ENCODE results near the gene SNX14. TPM values are rescaled to one million over a fixed set of nuclear protein-coding genes. Genes with fewer than 3 reads are reported as not detected.
"Not testable (repeated sequence)": the region's sequence is repeated elsewhere in the genome, so short reads cannot be mapped to it uniquely, and the experiment has no call there.

Gene SNX14
- total RNA-seq, 2 donors from 2014 or later, result 50.6 to 61.7 TPM

- Mint-ChIP-seq H3K27me3 (ENCODE audit: low read depth) (no peaks in the 10 kb centered on the region), H3K4me3 (no peak overlapping the region), H3K4me1 (ENCODE audit: low read depth) (peaks cover 31% of the 10 kb centered on the region), H3K27ac (no peak overlapping the region), H3K9me3 (peaks cover 9 to 18% of the 10 kb centered on the region in 2 donors), H3K36me3 (ENCODE audit: insufficient read depth in 2 of 2) (peaks cover 25 to 35% of the 10 kb centered on the region in 2 donors)
- peak in 1 of 2 donors; percentile 33 for ATAC-seq (replicated peaks in 1 of 2)
- DNase-seq, result no peak
These were observed 13.4 kb downstream of the SNX14 start for GRCh38 chr6:85580118-85580877.

DNA sequence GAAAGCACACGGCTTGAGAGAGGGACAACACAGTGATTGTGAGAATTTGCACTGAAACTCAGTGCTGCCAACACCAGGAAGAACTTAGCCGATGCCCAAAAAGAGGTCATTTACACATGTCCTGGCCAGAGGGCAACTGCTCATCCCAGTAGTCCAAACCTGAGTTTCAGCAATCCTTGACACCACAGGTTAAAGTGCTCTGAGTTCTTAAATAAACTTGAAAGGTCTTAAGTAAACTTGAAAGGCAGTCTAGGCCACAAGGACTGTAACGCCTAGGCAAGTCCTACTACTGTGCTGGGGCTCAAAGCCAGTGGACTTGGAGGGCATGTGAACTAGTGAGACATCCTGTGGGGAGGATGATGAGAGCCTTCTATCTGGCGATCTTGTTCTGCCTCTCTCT is 14.1 kb downstream of the SNX14 start:
- peak in 1 of 2 donors; percentile 25 for ATAC-seq (replicated peaks in 1 of 2)
- peaks cover 27% of the 10 kb centered on the region for H3K4me1 Mint-ChIP-seq (ENCODE audit: low read depth)
- no peak overlapping the region for H3K4me3 Mint-ChIP-seq
- no peaks in the 10 kb centered on the region for H3K27me3 Mint-ChIP-seq (ENCODE audit: low read depth)
- no peak overlapping the region for H3K27ac Mint-ChIP-seq
- DNase-seq, result no peak
- peaks cover 9 to 16% of the 10 kb centered on the region in 2 donors for H3K9me3 Mint-ChIP-seq
- H3K36me3 Mint-ChIP-seq (ENCODE audit: insufficient read depth in 2 of 2), result peaks cover 23 to 35% of the 10 kb centered on the region in 2 donors

DNA sequence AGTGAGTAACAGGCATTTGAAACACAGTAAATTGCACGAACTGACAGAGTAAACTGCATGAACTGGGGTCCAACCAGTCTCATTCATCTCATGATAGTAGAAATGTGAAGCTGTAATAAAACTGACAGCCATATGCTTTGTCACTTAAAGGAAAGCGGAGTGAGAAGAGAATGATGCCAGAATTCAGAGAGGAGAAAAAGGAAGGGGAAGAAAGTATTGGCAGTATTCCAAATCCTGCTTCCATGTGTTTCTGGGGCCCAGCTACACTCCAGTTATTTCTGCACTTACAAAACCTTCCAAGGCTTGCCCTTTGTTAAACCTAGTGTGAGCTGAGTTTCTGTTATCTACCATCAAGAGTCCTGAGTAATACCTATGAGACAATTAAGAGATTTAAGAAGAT is 17.2 kb downstream of the SNX14 start:
- H3K27me3 Mint-ChIP-seq (ENCODE audit: low read depth), result no peaks in the 10 kb centered on the region
- peaks cover 2 to 7% of the 10 kb centered on the region in 2 donors for H3K36me3 Mint-ChIP-seq (ENCODE audit: insufficient read depth in 2 of 2)
- peaks cover 18% of the 10 kb centered on the region for H3K4me1 Mint-ChIP-seq (ENCODE audit: low read depth)
- ATAC-seq (replicated peaks in 1 of 2) (no peak), DNase-seq (no peak)
- H3K27ac Mint-ChIP-seq, result no peak overlapping the region
- H3K9me3 Mint-ChIP-seq, result peaks cover 0 to under 1% of the 10 kb centered on the region in 2 donors
- no peak overlapping the region for H3K4me3 Mint-ChIP-seq

DNA sequence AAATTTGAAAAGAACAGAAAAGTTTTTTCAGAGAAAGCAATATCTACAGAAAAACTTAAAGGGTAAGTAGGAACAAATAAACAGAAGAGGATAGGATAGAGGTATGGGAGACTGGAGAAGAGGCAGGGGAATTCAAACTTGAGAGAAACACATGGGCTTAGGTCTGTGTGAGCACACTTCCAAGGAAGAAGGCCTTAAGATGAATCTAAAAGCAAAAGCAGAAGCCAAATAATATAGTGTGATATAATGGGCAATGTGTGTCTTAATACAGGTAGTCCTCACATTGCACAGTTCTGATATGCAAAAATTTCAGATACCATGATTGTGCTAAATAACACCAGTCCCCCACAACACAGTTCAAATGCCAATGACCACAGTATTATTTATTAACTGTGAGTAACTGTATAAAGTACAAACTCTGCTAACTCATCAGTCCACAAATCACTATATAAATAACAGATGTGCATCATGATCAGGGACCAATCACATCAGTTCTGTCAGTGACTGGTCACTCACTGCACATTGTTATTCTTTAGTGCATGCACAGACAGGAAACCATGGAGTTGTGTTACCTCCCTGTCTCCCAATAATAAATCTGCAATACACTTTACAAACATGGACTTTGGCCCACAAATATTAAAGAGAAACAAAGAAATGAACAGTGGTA is 18.6 kb downstream of the SNX14 start:
- no peaks in the 10 kb centered on the region for H3K9me3 Mint-ChIP-seq
- H3K4me1 Mint-ChIP-seq (ENCODE audit: low read depth), result peaks cover 4% of the 10 kb centered on the region
- H3K27ac Mint-ChIP-seq, result no peak overlapping the region
- ATAC-seq (replicated peaks in 1 of 2), result no peak
- H3K36me3 Mint-ChIP-seq (ENCODE audit: insufficient read depth in 2 of 2), result peaks cover 0 to 11% of the 10 kb centered on the region in 2 donors
- DNase-seq, result no peak
- no peak overlapping the region for H3K4me3 Mint-ChIP-seq
- no peaks in the 10 kb centered on the region for H3K27me3 Mint-ChIP-seq (ENCODE audit: low read depth)

- Mint-ChIP-seq H3K36me3 (ENCODE audit: insufficient read depth in 2 of 2) (peaks cover 2 to 15% of the 10 kb centered on the region in 2 donors), H3K4me1 (ENCODE audit: low read depth) (peaks cover 11% of the 10 kb centered on the region), H3K4me3 (no peak overlapping the region), H3K27me3 (ENCODE audit: low read depth) (no peaks in the 10 kb centered on the region), H3K27ac (no peak overlapping the region), H3K9me3 (no peaks in the 10 kb centered on the region)
- ATAC-seq (replicated peaks in 1 of 2), result no peak
- DNase-seq, result no peak
These were observed 24.3 kb downstream of the SNX14 start for GRCh38 chr6:85569323-85569722.

DNA sequence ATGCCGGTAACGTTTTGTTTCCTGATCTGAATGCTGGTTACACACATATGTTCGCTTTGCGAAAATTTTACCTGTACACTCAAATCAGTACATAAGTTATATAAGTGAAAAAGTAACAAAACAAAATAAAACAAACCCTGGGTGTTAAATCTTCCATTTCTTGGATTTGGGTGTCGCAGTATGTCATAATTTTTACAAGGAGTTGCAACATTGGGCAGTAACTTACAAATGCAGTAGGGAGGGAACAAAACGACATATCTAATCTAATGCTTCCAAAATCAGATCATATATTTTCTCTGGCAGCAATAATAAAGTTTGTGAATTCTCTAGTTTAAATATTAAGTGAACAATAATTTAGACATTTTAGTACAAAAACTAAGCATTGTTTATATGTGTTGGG is 25.2 kb downstream of the SNX14 start:
- Mint-ChIP-seq H3K27me3 (ENCODE audit: low read depth) (no peaks in the 10 kb centered on the region), H3K9me3 (no peaks in the 10 kb centered on the region), H3K27ac (no peak overlapping the region), H3K4me3 (no peak overlapping the region), H3K36me3 (ENCODE audit: insufficient read depth in 2 of 2) (peaks cover 3 to 21% of the 10 kb centered on the region in 2 donors), H3K4me1 (ENCODE audit: low read depth) (peaks cover 11% of the 10 kb centered on the region)
- ATAC-seq (replicated peaks in 1 of 2) (no peak), DNase-seq (no peak)

- H3K27me3 Mint-ChIP-seq (ENCODE audit: low read depth), result no peaks in the 10 kb centered on the region
- ATAC-seq (replicated peaks in 1 of 2) (no peak), DNase-seq (no peak)
- H3K9me3 Mint-ChIP-seq, result no peaks in the 10 kb centered on the region
- no peak overlapping the region for H3K27ac Mint-ChIP-seq
- H3K4me1 Mint-ChIP-seq (ENCODE audit: low read depth), result peaks cover 11% of the 10 kb centered on the region
- H3K36me3 Mint-ChIP-seq (ENCODE audit: insufficient read depth in 2 of 2), result peaks cover 3 to 13% of the 10 kb centered on the region in 2 donors
- no peak overlapping the region for H3K4me3 Mint-ChIP-seq
These were observed 27.9 kb downstream of the SNX14 start for GRCh38 chr6:85565736-85566135.

- H3K4me3 Mint-ChIP-seq; H3K9me3 Mint-ChIP-seq; DNase-seq; H3K27ac Mint-ChIP-seq; H3K27me3 Mint-ChIP-seq (ENCODE audit: low read depth); H3K4me1 Mint-ChIP-seq (ENCODE audit: low read depth); ATAC-seq (replicated peaks in 1 of 2): not testable (repeated sequence)
- peaks cover 5 to 13% of the 10 kb centered on the region in 2 donors for H3K36me3 Mint-ChIP-seq (ENCODE audit: insufficient read depth in 2 of 2)
These were observed 29.4 kb downstream of the SNX14 start for GRCh38 chr6:85564223-85564622.

DNA sequence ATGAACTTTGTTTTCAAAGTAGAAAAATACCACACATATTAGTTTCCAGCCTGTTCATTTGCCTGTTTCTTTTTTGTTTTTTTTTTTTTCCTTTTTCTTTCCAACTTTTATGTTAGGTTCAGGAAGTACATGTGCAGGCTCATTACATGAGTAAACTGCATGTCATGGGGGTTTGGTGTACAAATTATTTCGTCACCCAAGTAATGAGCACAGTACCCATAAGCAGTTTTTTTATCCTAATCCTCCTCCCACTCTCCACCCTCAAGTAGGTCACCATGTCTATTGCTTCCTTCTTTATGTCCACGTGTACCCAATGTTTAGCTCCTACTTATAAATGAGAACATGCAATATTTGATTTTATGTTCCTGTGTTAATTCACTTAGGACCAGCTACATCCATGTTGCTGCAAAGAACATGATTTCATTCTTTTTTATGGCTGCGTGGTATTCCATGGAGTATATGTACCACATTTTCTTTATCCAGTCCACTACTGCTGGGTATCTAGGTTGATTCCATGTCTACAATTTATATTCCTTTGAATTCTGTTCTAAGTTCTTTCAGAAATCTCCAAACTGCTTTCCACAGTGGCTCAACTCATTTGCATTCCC is 31.8 kb downstream of the SNX14 start:
- no peaks in the 10 kb centered on the region for H3K27me3 Mint-ChIP-seq (ENCODE audit: low read depth)
- DNase-seq (no peak), ATAC-seq (replicated peaks in 1 of 2) (no peak)
- no peaks in the 10 kb centered on the region for H3K4me1 Mint-ChIP-seq (ENCODE audit: low read depth)
- peaks cover 4 to 11% of the 10 kb centered on the region in 2 donors for H3K36me3 Mint-ChIP-seq (ENCODE audit: insufficient read depth in 2 of 2)
- H3K27ac Mint-ChIP-seq, result no peak overlapping the region
- no peaks in the 10 kb centered on the region for H3K9me3 Mint-ChIP-seq
- no peak overlapping the region for H3K4me3 Mint-ChIP-seq

DNA sequence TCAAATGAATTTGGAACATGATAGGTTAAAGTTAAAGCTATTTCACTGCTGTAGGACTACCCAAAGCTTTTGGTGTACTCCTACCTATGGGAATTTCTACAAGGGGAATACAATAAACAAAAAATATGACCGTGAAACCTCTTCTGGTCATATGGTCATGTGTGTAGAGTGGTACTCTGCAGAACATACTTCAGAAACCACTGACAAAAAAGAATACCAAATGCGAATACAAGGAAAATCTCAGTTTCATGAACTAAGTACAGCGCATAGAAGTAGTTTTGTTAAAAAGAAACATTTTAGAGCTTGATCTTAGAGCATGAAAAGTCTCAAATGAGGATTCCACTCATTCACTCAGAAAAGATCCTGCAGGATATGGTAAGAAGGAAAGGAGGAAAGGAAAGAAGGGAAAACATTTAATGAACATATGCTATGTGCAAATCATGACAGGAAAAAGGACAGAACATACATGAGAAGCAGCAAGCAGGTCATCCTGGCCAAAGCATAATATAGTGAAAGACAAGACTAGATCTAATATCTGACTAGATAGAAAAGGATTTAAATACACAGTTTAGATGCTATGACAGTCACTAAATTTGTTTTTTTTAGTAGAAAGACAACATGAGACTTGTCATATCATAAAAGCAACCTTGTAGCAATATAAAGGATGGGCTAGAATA is 36.5 kb downstream of the SNX14 start:
- Mint-ChIP-seq H3K4me3 (no peak overlapping the region), H3K4me1 (ENCODE audit: low read depth) (no peaks in the 10 kb centered on the region), H3K27ac (no peak overlapping the region), H3K27me3 (ENCODE audit: low read depth) (no peaks in the 10 kb centered on the region), H3K9me3 (no peaks in the 10 kb centered on the region), H3K36me3 (ENCODE audit: insufficient read depth in 2 of 2) (peaks cover 4 to 5% of the 10 kb centered on the region in 2 donors)
- DNase-seq (no peak), ATAC-seq (replicated peaks in 1 of 2) (no peak)

- Mint-ChIP-seq H3K27me3 (ENCODE audit: low read depth) (no peaks in the 10 kb centered on the region), H3K36me3 (ENCODE audit: insufficient read depth in 2 of 2) (peaks cover 6 to 8% of the 10 kb centered on the region in 2 donors), H3K4me3 (no peak overlapping the region), H3K4me1 (ENCODE audit: low read depth) (no peaks in the 10 kb centered on the region), H3K27ac (no peak overlapping the region), H3K9me3 (no peaks in the 10 kb centered on the region)
- ATAC-seq (replicated peaks in 1 of 2) (no peak), DNase-seq (no peak)
These were observed 41.0 kb downstream of the SNX14 start for GRCh38 chr6:85552652-85553051.

DNA sequence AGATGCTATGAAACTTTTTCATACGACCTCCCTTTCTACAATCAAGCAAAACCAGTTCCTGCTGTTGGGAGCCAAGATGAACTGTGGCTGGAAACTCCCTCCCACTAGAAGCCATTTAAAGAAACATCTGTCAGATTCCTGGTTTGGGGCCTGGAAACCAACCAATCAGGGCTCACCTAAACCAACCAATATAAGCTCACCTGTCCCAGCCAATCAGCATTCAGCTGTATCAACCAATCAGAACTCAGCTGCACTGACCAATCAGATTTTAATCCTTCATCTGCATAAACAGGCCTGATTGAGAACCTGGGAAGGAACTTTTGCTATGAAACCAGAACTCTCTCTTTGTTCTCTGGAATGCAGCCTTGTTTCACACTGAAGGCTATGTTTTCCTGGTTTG is 42.4 kb downstream of the SNX14 start:
- Mint-ChIP-seq H3K27ac (no peak overlapping the region), H3K27me3 (ENCODE audit: low read depth) (no peaks in the 10 kb centered on the region), H3K36me3 (ENCODE audit: insufficient read depth in 2 of 2) (peaks cover 6 to 15% of the 10 kb centered on the region in 2 donors), H3K4me1 (ENCODE audit: low read depth) (no peaks in the 10 kb centered on the region), H3K4me3 (no peak overlapping the region), H3K9me3 (no peaks in the 10 kb centered on the region)
- DNase-seq (no peak), ATAC-seq (replicated peaks in 1 of 2) (no peak)

DNA sequence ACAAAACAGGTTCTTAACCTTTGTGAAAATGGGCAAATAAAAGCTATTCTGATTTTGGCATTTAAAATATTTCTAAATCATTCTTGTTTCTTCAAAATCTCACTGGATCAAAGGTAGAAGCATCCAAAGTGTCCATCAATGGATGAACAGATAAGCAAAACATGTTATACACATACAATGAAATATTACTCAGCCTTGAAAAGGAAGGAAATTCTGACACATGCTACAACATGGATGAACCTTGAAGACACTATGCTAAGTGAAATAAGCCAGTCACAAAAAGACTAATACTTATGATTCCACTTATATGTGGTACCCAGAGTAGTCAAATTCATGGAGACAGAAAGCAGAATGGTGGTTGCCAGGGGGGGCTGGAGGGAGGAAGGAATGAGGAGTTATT is 45.9 kb downstream of the SNX14 start:
- no peak for ATAC-seq (replicated peaks in 1 of 2)
- DNase-seq, result no peak
- H3K27me3 Mint-ChIP-seq (ENCODE audit: low read depth), result no peaks in the 10 kb centered on the region
- no peak overlapping the region for H3K4me3 Mint-ChIP-seq
- H3K4me1 Mint-ChIP-seq (ENCODE audit: low read depth), result no peaks in the 10 kb centered on the region
- no peaks in the 10 kb centered on the region for H3K9me3 Mint-ChIP-seq
- H3K36me3 Mint-ChIP-seq (ENCODE audit: insufficient read depth in 2 of 2), result peaks cover 4 to 24% of the 10 kb centered on the region in 2 donors
- no peak overlapping the region for H3K27ac Mint-ChIP-seq
